HPDE6-E6E7 (cell line): ENCODE data around the gene NUP205.

ENCODE experiments used
- DNase-seq: peaks from one replicate; pipeline ENCODE4 v3.0.0; 2011; ENCODE audit warnings: missing footprints; ENCODE audit errors: extremely low spot score

The NUP205 gene

GRCh38 chr7:135538376-135538775, 19.3 kb upstream of the NUP205 start:
- DNase-seq: no peak

- no peak for DNase-seq
Measured at GRCh38 chr7:135539629-135540028, 18.1 kb upstream of the NUP205 start.

- no peak for DNase-seq
Measured at GRCh38 chr7:135541029-135541428, 16.7 kb upstream of the NUP205 start.

- DNase-seq: no peak
Measured at GRCh38 chr7:135550196-135550595, 7.5 kb upstream of the NUP205 start.

GRCh38 chr7:135552148-135552547, 5.6 kb upstream of the NUP205 start:
- DNase-seq: no peak

DNA sequence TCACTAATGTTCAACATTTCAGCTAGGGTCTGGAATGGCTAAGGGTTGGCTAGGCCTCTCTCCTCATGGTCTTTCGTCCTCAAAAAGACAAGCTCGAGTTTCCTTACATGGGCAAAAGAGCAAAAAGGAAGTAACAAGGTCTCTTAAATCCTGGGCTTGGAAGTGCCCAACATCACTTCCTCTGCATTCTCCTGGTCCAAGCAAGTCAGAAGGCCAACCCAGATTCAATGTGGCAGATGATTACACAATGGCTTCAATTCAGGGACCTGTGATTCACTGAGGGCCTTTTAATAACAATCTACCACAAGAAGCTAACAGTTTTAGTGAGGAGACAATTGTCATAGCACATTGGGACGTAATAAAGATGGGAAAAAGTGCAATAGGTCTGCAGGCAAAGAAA, 4.4 kb upstream of the NUP205 start:
- no peak for DNase-seq

GRCh38 chr7:135558337-135558767, 635 bp downstream of the NUP205 start:
- DNase-seq: peak; percentile 61

DNA sequence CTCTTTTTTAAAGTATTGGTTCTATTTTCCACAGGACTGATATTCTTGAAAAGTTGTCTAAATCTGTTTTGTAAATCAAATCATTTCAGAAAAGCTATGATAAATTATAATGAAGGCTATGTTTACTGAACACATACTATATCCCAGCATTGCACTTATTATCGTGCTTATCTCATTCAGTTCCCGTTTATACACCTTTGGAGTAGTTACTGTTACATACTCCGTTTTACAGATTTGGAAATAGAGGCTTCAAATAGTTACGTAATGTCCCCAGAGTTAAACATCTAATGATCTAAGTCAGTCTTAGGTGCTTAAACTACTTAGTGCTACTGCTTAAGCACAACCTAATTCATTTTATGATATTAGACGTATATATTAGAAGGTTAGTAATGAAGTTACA, 1.2 kb downstream of the NUP205 start:
- no peak for DNase-seq

DNA sequence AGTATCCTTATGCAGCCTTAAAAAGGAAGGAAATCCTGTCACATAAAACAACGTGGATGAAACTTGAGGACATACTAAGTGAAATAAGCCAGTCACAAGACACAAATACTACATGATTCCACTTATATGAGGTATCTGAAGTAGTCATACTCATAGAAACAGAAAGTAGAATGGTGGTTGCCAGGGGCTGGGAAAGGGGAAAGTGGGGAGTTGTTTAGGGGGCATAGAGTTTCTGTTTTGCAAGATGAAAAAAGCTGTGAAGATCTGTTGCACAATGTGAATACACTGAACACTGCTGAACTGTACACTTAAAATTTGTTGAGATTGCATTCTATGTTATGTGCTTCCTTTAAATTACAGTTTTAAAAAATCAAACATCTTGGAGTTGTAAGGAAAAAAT, 2.9 kb downstream of the NUP205 start:
- no peak for DNase-seq

DNA sequence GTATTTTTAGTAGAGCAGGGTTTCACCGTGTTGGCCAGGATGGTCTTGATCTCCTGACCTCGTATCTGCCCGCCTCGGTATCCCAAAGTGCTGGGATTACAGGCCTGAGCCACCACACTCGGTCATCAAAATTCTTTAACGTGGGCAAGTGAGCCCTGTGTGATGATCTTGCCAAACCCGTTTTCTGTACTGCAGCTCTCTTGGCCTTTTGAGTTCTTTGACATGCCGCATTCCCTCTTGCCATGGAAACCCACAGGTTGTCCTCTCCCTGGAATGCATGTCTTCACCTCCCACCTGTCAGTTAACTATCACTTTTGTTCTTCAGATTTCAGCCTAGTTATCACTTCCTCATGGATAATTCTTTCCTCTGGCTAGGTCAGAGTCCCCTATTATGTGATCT, 5.0 kb downstream of the NUP205 start:
- DNase-seq: no peak

- DNase-seq: no peak
Measured at GRCh38 chr7:135571834-135572233, 14.1 kb downstream of the NUP205 start.

DNA sequence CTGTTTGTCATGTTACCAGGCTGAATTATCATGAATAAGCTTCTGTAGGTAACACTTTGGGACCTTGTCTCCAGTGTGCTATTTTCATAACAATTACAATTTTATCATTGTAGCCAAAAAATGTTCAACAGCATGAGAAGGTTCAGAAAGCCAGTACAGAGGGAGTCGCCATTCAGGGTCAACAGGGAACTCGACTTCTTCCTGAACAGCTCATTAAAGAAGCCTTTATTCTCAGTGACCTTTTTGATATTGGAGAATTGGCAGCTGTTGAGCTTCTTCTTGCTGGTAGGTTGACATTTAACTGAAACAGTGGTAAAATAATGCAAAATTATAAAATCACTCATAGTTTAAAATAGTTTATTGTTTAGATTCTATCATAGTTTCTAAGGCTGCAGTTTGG, 15.8 kb downstream of the NUP205 start:
- DNase-seq: no peak

DNA sequence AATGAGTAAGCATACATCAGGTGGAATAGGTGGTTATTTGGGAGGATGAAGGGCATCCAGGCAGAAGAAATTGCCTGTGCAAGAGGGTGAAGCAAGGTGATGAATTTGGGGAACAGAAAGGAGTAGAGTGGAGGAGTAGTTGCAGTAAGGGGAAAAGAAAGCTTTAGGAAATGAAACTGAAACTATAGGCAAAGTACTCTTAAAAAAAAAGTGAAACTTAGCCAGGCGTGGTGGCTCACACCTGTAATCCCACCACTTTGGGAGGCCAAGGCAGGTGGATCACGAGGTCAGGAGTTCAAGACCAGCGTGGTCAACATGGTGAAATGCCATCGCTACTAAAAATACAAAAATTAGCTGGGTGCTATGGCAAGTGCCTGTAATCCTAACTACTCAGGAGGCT, 17.6 kb downstream of the NUP205 start:
- DNase-seq: no peak

- no peak for DNase-seq
Measured at GRCh38 chr7:135578569-135578968, 20.9 kb downstream of the NUP205 start.

- no peak for DNase-seq
Measured at GRCh38 chr7:135584362-135585353, 26.9 kb downstream of the NUP205 start.

GRCh38 chr7:135597181-135597925, 39.6 kb downstream of the NUP205 start:
- DNase-seq: no peak

DNA sequence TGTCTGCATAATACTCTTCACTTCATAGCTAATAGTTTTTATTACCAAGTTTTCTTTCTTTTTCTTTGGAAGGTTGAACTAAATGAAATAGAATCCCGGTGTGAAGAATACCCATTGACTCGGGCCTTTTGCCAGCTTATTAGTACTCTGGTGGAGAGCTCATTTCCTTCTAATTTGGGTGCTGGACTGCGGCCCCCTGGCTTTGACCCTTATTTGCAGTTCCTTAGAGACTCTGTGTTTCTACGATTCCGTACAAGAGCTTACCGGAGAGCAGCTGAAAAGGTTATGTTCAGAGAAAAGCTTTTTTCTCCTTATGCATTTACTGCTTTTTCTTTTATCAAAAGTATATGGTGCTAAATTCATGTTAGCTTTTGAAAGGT, 40.2 kb downstream of the NUP205 start:
- no peak for DNase-seq

GRCh38 chr7:135599471-135599870, 41.8 kb downstream of the NUP205 start:
- DNase-seq: no peak

GRCh38 chr7:135600226-135600625, 42.5 kb downstream of the NUP205 start:
- no peak for DNase-seq

GRCh38 chr7:135601182-135601581, 43.5 kb downstream of the NUP205 start:
- DNase-seq: no peak

- DNase-seq: no peak
Measured at GRCh38 chr7:135602304-135602703, 44.6 kb downstream of the NUP205 start.

DNA sequence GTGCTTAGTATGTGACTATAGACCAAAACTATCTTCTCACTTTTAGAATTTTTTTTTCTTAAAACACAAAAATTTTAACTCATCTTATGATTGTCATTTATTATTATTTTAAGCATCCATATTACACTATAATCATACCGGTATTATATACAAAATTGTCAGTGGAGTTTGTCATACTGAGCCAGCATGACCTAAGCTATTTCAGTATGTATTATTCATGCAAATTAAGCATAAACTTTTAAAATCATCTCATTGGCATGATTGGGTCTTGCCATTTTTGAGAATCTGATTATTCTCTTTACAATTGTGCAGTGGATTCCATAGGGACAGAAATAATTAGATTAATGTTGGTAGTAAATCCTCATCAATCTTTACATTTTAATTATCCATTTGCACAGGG, 58.4 kb downstream of the NUP205 start:
- DNase-seq: no peak

DNA sequence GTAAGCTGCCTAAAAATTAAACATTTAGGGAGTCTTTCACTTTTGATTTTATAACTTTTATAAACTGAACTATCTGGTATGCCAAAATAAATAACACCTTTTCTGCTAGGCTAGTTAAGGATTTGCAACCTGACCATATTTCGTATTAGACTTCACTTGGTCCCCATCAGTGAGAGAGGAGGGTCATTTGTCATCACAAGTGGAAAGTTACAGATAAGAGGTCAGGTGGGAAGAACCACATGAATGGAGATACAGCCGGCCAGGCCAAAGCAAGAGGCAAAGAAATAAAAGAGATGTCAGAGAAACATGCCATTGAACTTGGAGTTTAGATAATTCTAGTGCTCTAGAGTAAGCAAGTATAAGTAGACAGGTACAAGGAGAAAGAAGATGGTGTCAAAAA, 60.1 kb downstream of the NUP205 start:
- no peak for DNase-seq
